WI38 (cell line): ENCODE measurements around the gene TRIM29.

Source experiments
- H3K4me3 ChIP-seq: 2 replicates; pipeline ENCODE4 v1.5.1; 2011; ENCODE audit warnings: low read depth, mild to moderate bottlenecking, control low read depth, low read length
- TF ChIP-seq, protein P1 (sequence below): IDR thresholded peaks from 2 replicates; pipeline ENCODE4 v1.5.1; 2012; ENCODE audit warnings: low read depth, mild to moderate bottlenecking, control low read depth, low read length

Gene TRIM29

DNA sequence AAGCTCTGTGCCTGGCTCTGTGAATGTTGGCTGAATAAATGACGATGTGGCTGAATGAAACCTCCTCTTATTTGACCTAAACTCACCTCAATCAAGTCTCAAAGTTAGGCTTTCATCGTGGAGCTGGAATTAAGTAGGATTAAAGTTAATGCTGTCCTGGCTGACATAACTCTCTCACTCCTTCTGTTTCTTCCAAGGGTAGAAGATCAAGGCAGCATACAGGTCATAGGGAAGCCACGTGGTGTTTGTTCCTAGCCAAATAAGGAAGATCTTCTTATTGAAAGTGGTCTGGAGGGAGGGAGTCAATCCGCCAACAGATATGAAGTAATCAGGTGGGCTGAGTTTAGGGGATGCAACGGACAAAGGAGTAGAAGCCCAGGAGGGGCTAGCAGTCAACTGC is 59.5 kb downstream of the TRIM29 start:
- TF ChIP-seq, protein P1, sequence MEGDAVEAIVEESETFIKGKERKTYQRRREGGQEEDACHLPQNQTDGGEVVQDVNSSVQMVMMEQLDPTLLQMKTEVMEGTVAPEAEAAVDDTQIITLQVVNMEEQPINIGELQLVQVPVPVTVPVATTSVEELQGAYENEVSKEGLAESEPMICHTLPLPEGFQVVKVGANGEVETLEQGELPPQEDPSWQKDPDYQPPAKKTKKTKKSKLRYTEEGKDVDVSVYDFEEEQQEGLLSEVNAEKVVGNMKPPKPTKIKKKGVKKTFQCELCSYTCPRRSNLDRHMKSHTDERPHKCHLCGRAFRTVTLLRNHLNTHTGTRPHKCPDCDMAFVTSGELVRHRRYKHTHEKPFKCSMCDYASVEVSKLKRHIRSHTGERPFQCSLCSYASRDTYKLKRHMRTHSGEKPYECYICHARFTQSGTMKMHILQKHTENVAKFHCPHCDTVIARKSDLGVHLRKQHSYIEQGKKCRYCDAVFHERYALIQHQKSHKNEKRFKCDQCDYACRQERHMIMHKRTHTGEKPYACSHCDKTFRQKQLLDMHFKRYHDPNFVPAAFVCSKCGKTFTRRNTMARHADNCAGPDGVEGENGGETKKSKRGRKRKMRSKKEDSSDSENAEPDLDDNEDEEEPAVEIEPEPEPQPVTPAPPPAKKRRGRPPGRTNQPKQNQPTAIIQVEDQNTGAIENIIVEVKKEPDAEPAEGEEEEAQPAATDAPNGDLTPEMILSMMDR, result no peak
- no peak overlapping the region for H3K4me3 ChIP-seq

DNA sequence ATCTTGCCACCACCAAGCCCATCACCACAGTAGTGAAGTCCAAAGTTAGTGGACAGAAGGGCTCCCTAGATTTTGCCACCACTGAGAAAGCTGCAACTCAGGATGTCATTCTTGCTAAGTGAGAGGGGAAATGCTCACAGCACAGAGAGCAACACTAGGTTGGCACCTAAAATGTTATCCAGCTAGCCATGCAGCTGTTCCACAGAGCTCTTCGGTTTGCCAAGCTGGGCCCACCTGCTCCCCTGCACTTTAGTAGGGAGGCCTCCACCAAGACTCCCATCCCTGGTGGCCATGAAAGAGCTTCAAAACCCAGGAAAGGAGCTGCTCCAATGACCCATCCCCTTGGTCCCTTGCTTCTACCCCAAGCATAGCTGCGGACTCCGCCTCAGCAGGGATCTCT is 63.8 kb downstream of the TRIM29 start:
- TF ChIP-seq, protein P1, result no peak
- H3K4me3 ChIP-seq, result no peak overlapping the region

DNA sequence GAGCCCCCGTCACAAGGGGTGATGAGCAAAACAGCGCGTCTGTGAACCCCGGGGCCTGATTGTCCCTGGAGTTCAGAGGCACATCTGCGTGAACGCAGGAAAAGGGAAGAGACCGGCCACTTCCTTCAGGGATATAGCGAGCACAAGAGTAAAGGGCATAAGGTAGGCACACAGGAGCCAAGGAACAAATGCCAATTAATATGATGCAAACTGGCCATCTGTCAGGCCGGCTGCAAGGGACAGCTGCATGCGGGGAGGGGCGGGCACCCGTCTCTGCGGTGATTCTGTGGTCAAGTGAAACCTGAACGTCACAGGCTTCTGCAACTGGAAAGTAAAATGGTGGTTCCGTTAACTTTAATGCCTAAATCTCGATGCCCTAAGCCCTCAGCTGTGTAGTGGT is 64.7 kb downstream of the TRIM29 start:
- TF ChIP-seq, protein P1, result no peak
- no peak overlapping the region for H3K4me3 ChIP-seq

DNA sequence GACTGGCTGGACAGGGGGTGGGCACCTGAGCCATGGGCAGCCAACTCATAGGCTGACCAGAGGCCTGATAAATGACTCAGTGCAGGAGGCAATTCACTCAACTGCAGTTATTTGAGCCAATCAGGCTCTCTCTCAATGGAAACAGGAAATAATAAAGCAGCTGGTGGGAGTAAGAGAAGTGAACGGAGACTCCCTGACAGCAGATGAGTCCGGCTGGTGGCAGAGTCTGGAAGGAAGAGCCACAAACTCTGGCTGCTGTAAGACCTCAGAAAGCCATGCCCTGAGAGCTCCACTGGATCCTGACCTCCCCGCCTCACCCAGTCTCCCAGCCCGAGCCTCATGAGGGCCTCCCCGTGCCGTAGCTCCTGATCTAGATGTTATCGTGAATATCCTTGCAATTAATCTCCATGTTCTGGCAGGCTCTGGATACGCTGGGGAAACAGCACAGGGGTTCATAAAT is 69.8 kb downstream of the TRIM29 start:
- no peak overlapping the region for H3K4me3 ChIP-seq
- TF ChIP-seq, protein P1, result no peak

DNA sequence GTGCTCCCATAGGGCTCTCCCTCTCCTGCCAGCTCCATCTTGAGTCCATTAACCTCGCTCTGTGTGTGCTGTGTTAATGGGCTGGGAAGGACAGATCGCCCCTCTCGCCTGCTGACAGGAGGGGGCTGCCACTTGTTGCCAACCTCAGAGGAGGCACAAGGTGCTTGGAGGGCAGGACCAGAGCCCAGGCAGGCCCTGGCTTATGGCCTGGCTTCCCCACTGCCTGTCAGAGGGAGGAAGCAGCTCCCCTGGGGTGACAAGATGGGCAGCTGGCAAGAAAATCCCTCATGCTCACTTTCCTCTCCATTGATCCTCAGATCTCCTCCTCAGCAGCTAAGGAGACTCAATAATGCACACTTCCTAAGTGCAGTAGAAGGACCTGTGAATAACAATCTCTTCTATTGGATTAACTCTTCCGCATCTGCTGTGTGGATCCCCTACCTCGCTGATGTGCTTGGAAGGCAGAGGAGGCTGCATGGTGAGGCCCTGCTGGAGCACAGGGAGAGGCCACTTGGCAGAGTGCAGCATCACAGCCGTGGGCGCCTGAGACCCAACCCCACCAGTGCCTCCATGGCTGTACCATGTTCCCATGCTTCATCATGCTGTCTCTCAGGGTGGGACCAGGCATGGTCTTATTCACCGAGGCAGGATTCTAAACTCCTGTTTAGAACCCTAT is 70.3 kb downstream of the TRIM29 start:
- no peak overlapping the region for H3K4me3 ChIP-seq
- TF ChIP-seq, protein P1, result no peak

DNA sequence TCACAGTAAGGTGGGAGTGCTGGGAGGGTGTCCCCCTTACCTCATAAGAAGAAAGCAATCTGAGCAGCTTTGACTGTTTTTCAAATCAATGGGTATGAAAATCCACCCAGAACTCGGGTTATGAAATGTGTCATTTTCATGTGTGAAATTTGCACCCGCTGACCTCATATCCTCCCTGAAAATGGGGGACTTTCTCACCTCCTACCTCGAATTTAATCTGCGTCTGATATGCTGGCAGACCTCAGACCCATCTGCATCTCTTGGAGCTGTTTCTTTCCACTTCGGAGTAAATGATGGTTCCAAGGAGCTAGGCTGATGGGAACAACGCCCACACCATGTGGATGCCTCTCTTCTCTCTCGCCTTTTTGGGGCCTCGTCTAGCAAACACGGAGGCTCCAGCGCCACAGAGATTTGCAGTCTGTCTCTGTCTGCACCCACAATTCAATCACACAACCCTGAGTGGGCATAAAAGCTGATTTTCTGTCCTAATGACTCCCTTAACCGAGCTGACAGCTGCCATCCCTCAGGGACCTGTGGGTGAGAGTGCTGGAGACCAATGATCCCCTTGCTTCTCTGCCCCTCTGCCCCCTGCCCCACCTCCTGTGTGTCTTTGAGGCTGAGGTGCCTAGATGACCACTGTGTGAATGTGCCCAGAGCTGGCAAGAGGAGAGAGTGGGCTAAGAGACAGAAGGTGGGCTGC is 71.0 kb downstream of the TRIM29 start:
- TF ChIP-seq, protein P1, result no peak
- no peak overlapping the region for H3K4me3 ChIP-seq

DNA sequence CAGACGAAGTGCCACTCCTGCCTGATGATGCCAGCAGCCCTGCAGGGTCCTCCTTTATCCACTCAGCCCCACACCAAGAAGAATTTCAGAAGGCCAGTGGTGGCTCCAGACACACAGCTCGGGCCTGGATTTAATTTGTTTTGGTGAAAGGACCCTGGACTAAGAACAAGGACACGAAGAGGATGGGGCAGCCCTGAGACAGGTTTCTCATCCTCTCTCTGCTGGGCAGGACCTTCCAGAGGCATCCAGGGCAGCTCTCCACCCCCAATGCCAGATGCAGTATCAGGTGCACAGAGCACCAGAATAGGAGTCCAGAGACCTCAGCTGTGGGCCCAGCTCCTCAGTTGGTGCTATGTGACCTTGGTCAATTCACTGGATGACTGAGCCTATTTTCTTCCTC is 72.0 kb downstream of the TRIM29 start:
- H3K4me3 ChIP-seq, result no peak overlapping the region
- TF ChIP-seq, protein P1, result no peak
